Measurements from ENCODE around the gene CATSPERD.
"Not testable (repeated sequence)": the region's sequence is repeated elsewhere in the genome, so short reads cannot be mapped to it uniquely, and the experiment has no call there.

The CATSPERD gene

GRCh38 chr19:5698635-5699422, 21.6 kb upstream of the CATSPERD start:
- no peak for DNase-seq

DNA sequence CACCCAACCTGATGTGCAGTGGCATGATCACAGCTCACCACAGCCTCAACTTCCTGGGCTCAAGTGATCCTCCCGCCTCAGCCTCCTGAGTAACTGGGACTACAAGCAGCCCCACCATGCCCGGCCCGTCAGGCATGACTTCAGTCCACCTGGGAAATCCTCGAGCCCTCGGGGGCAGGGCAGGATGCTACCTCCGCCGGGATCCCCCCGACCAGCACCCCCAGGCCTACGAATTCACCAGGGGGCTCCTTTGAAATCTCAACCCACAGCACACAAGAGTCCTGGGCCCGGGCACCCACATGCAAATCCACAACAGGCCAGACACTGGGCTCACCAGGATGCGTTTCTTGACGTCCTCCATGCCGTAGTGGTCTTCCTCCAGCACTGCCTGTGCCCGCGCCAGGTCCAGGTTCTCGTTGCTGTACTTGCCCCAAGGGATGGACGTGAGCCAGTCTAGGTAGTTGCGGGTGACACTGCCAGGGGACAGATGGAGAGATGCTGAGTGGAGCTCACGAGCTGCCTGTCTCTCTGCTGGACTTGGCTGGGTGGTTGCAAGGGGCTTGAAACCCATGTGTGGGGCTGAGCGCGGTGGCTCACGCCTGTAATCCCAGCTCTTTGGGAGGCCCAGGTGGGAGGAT, 19.9 kb upstream of the CATSPERD start:
- no peak for DNase-seq

- DNase-seq, result not testable (repeated sequence)
Measured at GRCh38 chr19:5702053-5702410, 18.4 kb upstream of the CATSPERD start.

DNA sequence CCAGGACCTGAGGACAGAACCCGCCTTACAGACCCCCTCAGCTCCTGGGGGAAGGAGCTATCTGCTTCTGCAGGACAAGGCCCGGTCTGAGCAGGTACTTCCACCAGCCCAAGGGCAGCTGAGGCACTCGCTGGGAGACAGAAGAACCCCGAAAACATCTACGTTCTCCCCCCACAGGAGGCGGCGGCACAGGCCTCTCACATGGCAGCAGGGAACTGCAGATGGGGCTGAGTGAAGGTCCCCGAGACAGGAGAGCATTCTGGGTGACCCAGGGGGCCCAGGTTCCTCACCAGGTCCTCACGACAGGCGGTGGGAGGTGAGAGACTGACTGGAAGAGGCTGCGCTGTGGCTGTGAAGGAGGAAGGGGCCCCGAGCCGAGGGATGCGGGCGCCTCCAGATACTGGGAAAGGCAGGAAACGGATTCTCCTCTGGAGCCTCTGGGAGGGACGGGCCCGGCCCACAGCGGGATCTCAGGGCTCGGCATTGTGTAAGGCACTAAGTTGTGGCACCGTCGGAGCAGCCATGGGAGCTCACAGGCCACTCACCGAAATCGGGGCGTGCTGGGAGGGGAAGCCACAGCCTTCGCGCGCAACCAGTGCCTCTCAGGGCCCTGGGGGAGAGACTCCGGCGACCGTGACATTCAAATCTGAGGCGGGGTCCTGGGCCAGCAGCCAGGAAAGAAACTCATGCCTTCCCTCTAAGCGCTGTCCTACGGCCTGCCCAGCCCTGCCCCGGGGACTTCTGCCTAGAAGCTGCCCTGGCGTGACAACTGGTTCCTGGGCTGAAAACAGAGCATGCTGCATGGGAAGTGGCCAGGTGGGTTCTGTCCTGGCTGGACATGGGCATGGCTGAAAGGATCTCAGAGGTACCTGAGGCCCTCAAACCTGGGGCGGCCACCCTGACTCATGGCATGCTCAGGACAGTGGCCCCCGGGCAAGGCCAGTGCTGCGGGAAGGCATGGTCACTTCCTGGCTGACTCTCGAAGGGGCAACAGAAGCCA, 16.3 kb upstream of the CATSPERD start:
- DNase-seq, result no peak

DNA sequence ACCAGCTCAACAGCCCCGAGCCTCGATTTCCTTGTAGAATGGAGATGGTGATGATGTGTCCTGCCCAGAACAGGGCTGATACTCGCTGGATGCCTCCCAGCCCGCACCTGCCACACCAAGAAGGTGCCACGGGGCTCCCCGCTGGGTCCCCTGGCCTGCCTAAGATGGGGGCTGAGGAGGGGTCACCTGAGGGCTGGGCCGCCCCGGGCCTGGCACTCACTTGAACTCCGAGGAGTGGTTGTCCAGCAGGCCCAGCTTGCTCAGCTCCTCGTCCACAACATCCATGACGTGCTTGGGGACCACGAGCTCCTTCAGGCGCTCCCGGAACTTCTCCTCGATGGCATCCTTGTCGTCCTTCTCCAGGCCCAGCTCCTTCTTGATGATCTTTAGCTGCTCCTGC, 14.9 kb upstream of the CATSPERD start:
- DNase-seq, result no peak

GRCh38 chr19:5706876-5707573, 13.4 kb upstream of the CATSPERD start:
- DNase-seq, result no peak

DNA sequence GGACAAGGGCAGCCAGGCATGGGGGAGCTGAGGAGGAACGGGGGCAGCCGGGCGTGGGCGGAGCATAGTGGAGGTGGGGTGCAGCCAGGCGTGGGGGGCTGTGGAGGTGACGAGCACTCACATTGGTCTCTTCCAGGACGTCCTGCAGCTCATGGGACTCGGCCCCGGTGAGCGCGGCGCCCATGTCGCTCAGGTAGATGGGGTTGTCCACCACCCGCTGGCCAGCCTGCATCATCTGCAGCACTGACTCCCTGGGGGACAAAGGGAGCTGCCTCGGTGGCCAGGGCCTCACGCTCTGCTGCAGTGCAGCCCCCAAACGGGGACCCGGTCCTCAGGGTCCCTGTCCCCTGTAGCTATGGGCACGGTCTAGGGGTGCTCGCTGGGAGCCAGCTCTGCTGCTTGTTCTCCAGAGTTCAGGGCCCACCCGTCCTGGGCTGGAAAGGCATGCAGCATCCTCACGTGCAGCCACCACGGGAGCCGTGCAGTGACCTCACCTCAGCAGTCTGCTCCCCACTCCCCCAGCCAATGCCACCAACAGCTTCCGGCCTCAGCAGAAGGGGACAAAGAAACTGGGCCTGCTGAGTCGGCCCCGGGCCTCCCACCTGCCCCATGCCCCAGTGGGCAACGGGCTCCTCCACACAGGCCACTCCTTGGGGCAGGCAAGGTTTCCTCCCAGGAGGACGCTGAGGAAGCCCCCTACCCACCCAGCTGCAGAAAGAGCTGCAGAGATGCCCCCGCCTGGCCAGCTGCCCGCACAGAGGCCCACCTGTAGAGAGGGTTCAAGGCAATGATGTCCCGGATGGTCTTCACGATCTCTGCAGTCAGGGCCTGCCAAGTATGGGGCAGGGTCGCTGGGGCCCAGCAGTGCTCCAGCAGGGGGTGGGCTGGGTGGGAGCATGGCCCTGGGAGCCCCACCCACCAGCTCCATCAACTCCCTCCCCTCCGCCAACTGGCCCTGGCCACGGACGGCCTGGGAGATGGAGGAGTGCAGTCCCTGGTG, 12.6 kb upstream of the CATSPERD start:
- no peak for DNase-seq

DNA sequence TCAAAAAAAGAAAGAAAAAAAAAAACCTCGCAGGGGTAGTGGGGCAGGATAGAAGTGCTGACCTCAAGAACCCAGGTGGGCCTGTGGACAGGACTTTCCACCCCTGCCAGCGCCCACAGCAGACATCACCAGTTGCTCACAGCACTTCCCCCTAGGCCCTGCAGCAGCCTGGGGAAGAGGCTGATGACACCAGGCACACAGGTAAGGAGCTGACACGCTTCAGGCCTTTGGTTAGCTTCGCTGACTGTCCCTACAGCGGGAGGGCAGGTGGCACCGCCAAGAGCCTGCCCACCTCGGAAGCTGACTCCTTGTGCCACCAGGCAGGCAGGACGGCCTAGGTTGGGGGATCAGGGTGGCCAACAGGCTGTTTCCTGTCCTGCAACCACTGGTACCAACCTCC, 9.4 kb upstream of the CATSPERD start:
- DNase-seq, result no peak

DNA sequence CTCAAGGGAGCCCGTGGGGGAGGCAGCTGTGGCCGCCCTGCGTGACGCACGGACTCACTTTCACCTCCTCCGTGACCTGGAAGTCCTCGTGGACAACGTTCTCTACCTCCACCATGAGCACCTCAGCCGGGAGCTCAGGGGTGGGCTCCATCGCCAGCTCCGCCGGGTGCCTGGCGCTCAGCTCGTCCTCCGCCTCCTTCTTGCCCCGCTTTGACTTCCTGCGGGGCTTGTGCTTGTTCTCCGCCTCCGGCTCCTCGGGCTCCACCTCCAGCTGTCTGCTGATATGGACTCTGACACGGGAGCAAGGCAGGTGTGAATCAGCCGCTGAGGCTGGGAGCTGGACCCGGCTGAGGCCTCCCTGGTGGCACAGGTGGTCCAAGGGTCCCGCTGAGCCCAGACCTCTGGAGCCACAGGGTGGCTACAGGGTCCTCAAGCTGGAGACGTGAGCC, 8.7 kb upstream of the CATSPERD start:
- DNase-seq, result no peak

GRCh38 chr19:5713228-5713627, 7.2 kb upstream of the CATSPERD start:
- no peak for DNase-seq

DNA sequence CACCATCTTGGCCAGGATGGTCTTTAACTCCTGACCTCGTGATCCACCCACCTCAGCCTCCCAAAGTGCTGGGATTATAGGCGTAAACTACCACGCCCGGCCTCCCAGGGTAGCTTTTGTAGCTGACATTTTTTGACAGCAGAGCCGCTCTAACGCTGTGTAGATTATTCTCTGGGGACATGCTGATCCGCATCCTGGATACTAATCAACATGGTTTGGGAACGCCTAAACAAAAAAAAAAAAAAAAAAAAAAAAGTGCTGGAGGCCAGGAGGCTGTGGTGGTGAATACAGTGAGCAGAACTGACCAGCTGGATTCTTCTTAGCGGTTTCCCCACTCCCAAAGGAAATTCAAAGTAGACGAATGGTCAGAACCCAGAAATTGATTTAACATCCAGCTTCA, 5.6 kb upstream of the CATSPERD start:
- no peak for DNase-seq

- no peak for DNase-seq
Measured at GRCh38 chr19:5717215-5717935, 3.1 kb upstream of the CATSPERD start.

- no peak for DNase-seq
Measured at GRCh38 chr19:5718037-5718578, 2.3 kb upstream of the CATSPERD start.

- no peak for DNase-seq
Measured at GRCh38 chr19:5718579-5719273, 1.7 kb upstream of the CATSPERD start.

DNA sequence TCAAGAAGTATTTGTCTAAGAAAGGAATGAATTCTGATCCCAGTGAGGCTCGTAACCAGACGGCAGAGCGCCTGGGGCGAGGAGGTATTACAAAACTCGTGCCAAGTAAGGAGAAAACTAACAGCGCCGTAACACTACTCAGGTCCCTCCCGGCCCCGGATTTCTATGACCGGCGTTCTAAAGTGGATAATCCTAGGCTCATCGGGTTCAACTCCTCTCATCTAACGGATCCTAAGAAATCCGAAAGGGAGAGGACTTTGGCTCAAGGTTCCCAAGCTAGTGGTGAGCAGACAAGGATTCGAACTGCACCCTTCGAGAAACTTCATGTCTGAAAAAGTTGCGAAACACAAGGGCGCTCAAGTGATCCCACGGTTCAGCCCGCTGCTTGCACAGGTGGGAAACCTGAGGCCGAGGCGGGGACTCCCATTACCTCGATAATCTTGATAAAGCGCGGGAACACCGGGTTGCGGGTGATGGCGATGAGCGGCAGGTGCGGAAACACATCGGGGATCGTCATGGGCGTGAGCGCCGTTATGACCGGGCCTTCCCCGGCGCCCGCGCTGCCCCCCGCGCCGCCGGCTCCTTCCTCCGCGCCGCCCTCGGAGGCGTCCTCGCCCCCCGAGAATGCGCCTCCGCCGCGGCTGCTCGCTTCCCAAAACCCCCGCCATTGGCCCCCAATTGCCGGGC, 1.0 kb upstream of the CATSPERD start:
- no peak for DNase-seq

DNA sequence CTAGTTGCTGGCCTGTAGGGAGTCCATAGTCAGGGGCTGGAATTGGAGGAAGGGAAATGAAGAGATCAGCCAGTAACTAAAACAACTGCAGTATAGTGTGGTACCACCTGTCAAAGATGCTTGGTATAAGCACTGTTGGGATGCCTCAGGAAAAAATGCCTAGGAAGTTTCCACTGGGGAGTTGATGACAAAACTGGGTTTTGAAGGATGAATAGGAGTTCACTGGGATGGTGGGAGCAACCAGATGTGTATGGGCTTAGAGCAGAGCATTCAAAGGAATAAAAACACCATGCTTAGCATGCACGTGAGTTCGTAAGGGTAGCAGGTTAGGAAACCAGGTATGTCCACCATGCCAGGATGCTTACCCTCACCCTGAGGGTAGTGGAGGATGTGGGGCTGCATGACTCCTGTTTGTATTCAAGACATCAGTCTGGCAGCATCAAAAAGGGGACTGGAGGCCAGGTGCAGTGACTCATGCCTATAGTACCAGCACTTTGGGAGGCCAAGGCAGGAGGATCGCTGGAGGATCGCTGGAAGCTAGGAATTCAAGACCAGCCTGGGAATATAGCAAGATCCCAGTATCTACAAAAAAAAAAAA, 7.1 kb downstream of the CATSPERD start:
- no peak for DNase-seq

DNA sequence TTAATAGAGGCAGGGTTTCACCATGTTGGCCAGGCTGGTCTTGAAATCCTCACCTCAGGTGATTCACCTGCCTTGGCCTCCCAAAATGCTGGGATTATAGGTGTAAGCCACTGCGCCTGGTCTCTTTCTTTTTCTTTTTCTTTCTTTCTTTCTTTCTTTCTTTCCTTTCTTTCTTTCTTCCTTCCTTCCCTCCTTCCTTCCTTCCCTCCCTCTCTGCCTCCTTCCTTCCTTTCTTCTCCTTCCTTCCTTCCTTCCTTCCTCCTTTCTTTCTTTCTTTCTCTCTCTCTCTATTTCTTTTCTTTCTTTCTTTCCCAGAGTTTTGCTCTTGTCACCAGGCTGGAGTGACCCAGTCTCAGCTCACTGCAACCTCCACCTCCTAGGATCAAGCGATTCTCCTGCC, 12.7 kb downstream of the CATSPERD start:
- not testable (repeated sequence) for DNase-seq

GRCh38 chr19:5738423-5738822, 18.0 kb downstream of the CATSPERD start:
- no peak for DNase-seq

GRCh38 chr19:5742051-5742450, 21.6 kb downstream of the CATSPERD start:
- DNase-seq, result no peak
